Measurements from ENCODE around the gene FNDC3A.

DNA sequence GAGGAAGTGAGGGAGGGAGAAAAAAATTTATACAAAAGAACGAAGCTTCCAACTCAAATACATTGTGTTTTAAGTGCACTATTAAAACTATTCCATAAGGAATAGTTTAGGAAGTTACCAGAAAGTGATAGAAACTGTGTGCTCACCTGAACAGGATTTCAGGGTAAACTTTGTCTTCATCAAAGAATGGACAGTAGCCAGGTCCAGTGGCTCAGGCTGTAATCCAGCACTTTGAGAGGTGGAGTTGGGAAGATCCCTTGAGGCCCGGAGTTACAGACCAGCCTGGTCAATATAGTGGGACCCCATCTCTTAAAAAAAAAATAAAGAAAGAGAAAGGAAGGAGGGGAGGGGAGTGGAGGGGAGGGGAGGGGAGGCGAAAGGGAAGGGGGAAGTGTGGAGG, 259.0 kb downstream of the FNDC3A start:
- TF ChIP-seq, protein P1, sequence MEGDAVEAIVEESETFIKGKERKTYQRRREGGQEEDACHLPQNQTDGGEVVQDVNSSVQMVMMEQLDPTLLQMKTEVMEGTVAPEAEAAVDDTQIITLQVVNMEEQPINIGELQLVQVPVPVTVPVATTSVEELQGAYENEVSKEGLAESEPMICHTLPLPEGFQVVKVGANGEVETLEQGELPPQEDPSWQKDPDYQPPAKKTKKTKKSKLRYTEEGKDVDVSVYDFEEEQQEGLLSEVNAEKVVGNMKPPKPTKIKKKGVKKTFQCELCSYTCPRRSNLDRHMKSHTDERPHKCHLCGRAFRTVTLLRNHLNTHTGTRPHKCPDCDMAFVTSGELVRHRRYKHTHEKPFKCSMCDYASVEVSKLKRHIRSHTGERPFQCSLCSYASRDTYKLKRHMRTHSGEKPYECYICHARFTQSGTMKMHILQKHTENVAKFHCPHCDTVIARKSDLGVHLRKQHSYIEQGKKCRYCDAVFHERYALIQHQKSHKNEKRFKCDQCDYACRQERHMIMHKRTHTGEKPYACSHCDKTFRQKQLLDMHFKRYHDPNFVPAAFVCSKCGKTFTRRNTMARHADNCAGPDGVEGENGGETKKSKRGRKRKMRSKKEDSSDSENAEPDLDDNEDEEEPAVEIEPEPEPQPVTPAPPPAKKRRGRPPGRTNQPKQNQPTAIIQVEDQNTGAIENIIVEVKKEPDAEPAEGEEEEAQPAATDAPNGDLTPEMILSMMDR (IDR thresholded peaks at IDR 0.05; ENCODE audit: low read depth, low read length, missing input control), result no peak
- TF ChIP-seq SP1 (IDR thresholded peaks at IDR 0.05), result no peak
- TF ChIP-seq, protein P2, sequence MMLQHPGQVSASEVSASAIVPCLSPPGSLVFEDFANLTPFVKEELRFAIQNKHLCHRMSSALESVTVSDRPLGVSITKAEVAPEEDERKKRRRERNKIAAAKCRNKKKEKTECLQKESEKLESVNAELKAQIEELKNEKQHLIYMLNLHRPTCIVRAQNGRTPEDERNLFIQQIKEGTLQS (IDR thresholded peaks at IDR 0.05), result no peak
- no peak for TF ChIP-seq TAF1 (conservative IDR thresholded peaks at IDR 0.05)
